OCI-LY7 (cell line): ENCODE results near the gene ACAP3. TPM values are rescaled to one million over a fixed set of nuclear protein-coding genes. Genes with fewer than 3 reads are reported as not detected.

Experiments
- BruUV-seq: library from RNA; stranded (reverse); fragments of 400-500 nt; replicated peaks from 2 replicates; lab custom pipeline; 2021; lab: Mats Ljungman, UMichigan
- CTCF ChIA-PET: fragments of 300-600 bp; sonication (Branson Sonifier 250); formaldehyde crosslinking; loops from one replicate; lab custom pipeline; 2022; ENCODE audit warnings: antibody characterized with exemption; ENCODE audit not compliant: unreplicated experiment; lab: Charles Lee
- POLR2A ChIA-PET: fragments of 300-600 bp; sonication (Branson Sonifier 250); formaldehyde crosslinking; loops from one replicate; lab custom pipeline; 2022; ENCODE audit warnings: antibody characterized with exemption; lab: Charles Lee
- DNase-seq: peaks from one replicate; pipeline ENCODE4 v3.0.0-alpha.2; 2015; ENCODE audit warnings: low spot score
- H2AFZ ChIP-seq: fragments of 200-600 bp; sonication (generic), shearing (Covaris generic); 2 replicates; pipeline ENCODE4 v1.6.1; 2014; ENCODE audit warnings: mild to moderate bottlenecking, antibody characterized with exemption, low read length, moderate library complexity
- H3K27ac ChIP-seq: fragments of 200-600 bp; sonication (generic); 2 replicates; pipeline ENCODE4 v1.5.1; 2014; ENCODE audit warnings: mixed run types, low read depth, mild to moderate bottlenecking, moderate library complexity, low read length, inconsistent platforms; ENCODE audit not compliant: poor library complexity, severe bottlenecking
- H3K36me3 ChIP-seq: fragments of 200-600 bp; sonication (generic); 2 replicates; pipeline ENCODE4 v1.6.1; 2014; ENCODE audit warnings: mild to moderate bottlenecking, antibody characterized with exemption, low read length, moderate library complexity, mixed read lengths; ENCODE audit not compliant: insufficient read depth
- H3K4me1 ChIP-seq: fragments of 200-600 bp; sonication (generic); 2 replicates; pipeline ENCODE4 v1.5.1; 2014; ENCODE audit warnings: mild to moderate bottlenecking, low read length; ENCODE audit not compliant: insufficient read depth, poor library complexity, severe bottlenecking
- H3K4me2 ChIP-seq: fragments of 200-600 bp; sonication (generic); 2 replicates; pipeline ENCODE4 v1.6.1; 2014; ENCODE audit warnings: mild to moderate bottlenecking, low read length
- H3K4me3 ChIP-seq: fragments of 200-600 bp; sonication (generic); 2 replicates; pipeline ENCODE4 v1.5.1; 2014; ENCODE audit warnings: mild to moderate bottlenecking, low read depth, low read length; ENCODE audit not compliant: poor library complexity, severe bottlenecking
- H3K79me2 ChIP-seq: fragments of 200-600 bp; sonication (generic); 2 replicates; pipeline ENCODE4 v1.6.1; 2016; ENCODE audit warnings: low read depth, mild to moderate bottlenecking, low read length, moderate library complexity, mixed read lengths; ENCODE audit not compliant: insufficient read depth
- H3K9me2 ChIP-seq: fragments of 200-600 bp; sonication (generic); 2 replicates; pipeline ENCODE4 v1.6.1; 2016; ENCODE audit warnings: mild to moderate bottlenecking, low read length, mixed read lengths; ENCODE audit not compliant: insufficient read depth
- H3K9me3 ChIP-seq: fragments of 200-600 bp; sonication (generic); 2 replicates; pipeline ENCODE4 v1.6.1; 2014; ENCODE audit warnings: mild to moderate bottlenecking, mixed run types, low read length, mixed read lengths
- H4K20me1 ChIP-seq: fragments of 200-600 bp; sonication (generic); 2 replicates; pipeline ENCODE4 v1.6.1; 2014; ENCODE audit warnings: mild to moderate bottlenecking, antibody characterized with exemption, low read length, moderate library complexity, mixed read lengths; ENCODE audit not compliant: insufficient read depth
- CTCF ChIP-seq: fragments of 200-600 bp; sonication (generic); conservative IDR thresholded peaks from 2 replicates; pipeline ENCODE4 v1.5.1; 2014; ENCODE audit warnings: mild to moderate bottlenecking, antibody characterized with exemption, low read length, moderate library complexity, mixed read lengths
- EZH2phosphoT487 ChIP-seq: fragments of 200-600 bp; sonication (generic); IDR thresholded peaks from 2 replicates; pipeline ENCODE4 v1.6.1; 2018; ENCODE audit warnings: low read depth, borderline replicate concordance, mild to moderate bottlenecking, mixed run types, antibody characterized with exemption, low read length, moderate library complexity, mixed read lengths
- intact Hi-C: fragments of 100-400 bp; cut with micrococcal nuclease; formaldehyde crosslinking; loops from one replicate; pipeline ENCODE4 v1.10.0; 2022; ENCODE audit not compliant: unreplicated experiment
- total RNA-seq, 2 experiments: library from RNA; depleted of rRNA in 1 of 2; stranded (reverse); fragments of >200 nt in 1 of 2; shearing (Covaris generic) in 1 of 2; gene quantifications; 2 replicates each; pipeline ENCODE4 v1.2.3, GENCODE V29; 2014 to 2022

ACAP3 gene
- total RNA-seq, 2 experiments from 2014 or later: 26.3 to 47.6 TPM

- intact Hi-C loops: loop anchor here (1.0 to 5.0 kb wide), 6 partner anchors 16 to 277 kb away; partner anchors contain the start of genes ATAD3B, B3GALT6, C1orf159 and CPTP
Measured at GRCh38 chr1:1308756-1309250, 1.1 kb upstream of the ACAP3 start.

GRCh38 chr1:1307261-1307922 lies 338 bp downstream of the ACAP3 start:
- H3K27ac ChIP-seq: no peak overlapping the region
- no peak for DNase-seq
- H4K20me1 ChIP-seq: peaks cover 5% of the 10 kb centered on the region; the same call in 1 of the 2 replicates
- BruUV-seq: no TSS peak
- TF ChIP-seq CTCF: no peak
- TF ChIP-seq EZH2phosphoT487: no peak
- H2AFZ ChIP-seq: no peak overlapping the region
- H3K36me3 ChIP-seq: peaks cover 29% of the 10 kb centered on the region
- H3K79me2 ChIP-seq: no peaks in the 10 kb centered on the region; the same call in 1 of the 2 replicates
- peak overlapping the region; percentile 99 for H3K4me2 ChIP-seq
- ChIA-PET CTCF (no interaction called here), POLR2A (no interaction called here)
- H3K4me3 ChIP-seq: peak overlapping the region; percentile 89
- peaks cover 35% of the 10 kb centered on the region for H3K4me1 ChIP-seq
- H3K9me2 ChIP-seq: no peaks in the 10 kb centered on the region
- intact Hi-C loops: loop anchor here (5.0 kb wide), 3 partner anchors 75 to 275 kb away; partner anchors contain the start of genes B3GALT6, C1orf159 and SDF4
- no peaks in the 10 kb centered on the region for H3K9me3 ChIP-seq

More at GRCh38 chr1:1308756-1309250, 1.1 kb upstream of the ACAP3 start:
- TF ChIP-seq EZH2phosphoT487 (no peak), CTCF (no peak)
- TSS peak; percentile 76 for BruUV-seq
- Histone ChIP-seq H3K9me2 (no peaks in the 10 kb centered on the region), H4K20me1 (peaks cover 5% of the 10 kb centered on the region; the same call in 1 of the 2 replicates), H3K36me3 (peaks cover 43% of the 10 kb centered on the region), H3K79me2 (no peaks in the 10 kb centered on the region; the same call in 1 of the 2 replicates), H3K27ac (peak overlapping the region; percentile 64), H3K4me3 (peak overlapping the region; percentile 90), H2AFZ (peak overlapping the region; percentile 38; the same call in 1 of the 2 replicates), H3K9me3 (no peaks in the 10 kb centered on the region), H3K4me2 (peak overlapping the region; percentile 89), H3K4me1 (peaks cover 35% of the 10 kb centered on the region)
- POLR2A ChIA-PET: no interaction called here
- DNase-seq: no peak
- CTCF ChIA-PET: no interaction called here
